Muscle layer of colon (tissue), 2 donors: Measurements from ENCODE around the gene MAN2A2.

Source experiments
- H3K27ac ChIP-seq: one replicate; pipeline ENCODE4 v1.7.0; 2013; ENCODE audit warnings: low read depth, mild to moderate bottlenecking, low read length, moderate library complexity
- H3K27me3 ChIP-seq, 2 donors: one replicate each; pipeline ENCODE4 v1.7.0; 2013; ENCODE audit warnings: low read length in 2 of 2, mild to moderate bottlenecking in 2 of 2; ENCODE audit not compliant: insufficient read depth in 2 of 2, control insufficient read depth in 1 of 2
- H3K36me3 ChIP-seq: one replicate; pipeline ENCODE4 v1.7.0; 2013; ENCODE audit warnings: mild to moderate bottlenecking, low read length; ENCODE audit not compliant: insufficient read depth
- H3K4me1 ChIP-seq: one replicate; pipeline ENCODE4 v1.7.0; 2013; ENCODE audit warnings: mild to moderate bottlenecking, low read length; ENCODE audit not compliant: insufficient read depth
- H3K4me3 ChIP-seq, 2 donors: one replicate each; pipeline ENCODE4 v1.7.0; 2013; ENCODE audit warnings: low read length in 2 of 2, low read depth in 1 of 2, mild to moderate bottlenecking in 1 of 2, moderate library complexity in 1 of 2
- H3K9ac ChIP-seq: one replicate; pipeline ENCODE4 v1.7.0; 2013; ENCODE audit warnings: low read length
- H3K9me3 ChIP-seq: one replicate; pipeline ENCODE4 v1.7.0; 2013; ENCODE audit warnings: mild to moderate bottlenecking, low read length
- donor health status: abdominal sarcoma.
- donor health status: Adenocarcinoma of cecum.

The MAN2A2 gene

DNA sequence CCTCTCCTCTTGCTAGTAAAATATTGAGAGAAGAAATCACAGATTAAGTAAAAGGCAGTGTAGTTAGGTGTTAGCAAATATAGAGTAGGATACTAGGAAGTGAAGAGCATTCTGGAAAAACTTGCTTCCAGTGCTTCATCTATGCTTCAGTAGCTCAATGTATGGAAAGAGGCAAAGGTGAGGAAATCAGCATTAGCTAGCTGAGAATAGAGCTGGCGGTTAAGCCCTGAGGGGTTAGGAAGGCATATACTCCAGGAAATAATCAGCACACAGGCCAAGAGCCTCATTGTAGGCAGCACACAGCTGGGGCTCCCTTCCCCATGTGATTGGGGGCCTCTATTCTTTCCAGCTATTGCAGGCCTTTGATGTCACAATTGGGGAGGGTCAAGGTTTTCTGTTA is 65.3 kb downstream of the MAN2A2 start:
- H3K9me3 ChIP-seq, result no peaks in the 10 kb centered on the region
- H3K27me3 ChIP-seq, result no peaks in the 10 kb centered on the region
- no peak overlapping the region for H3K27ac ChIP-seq
- no peak overlapping the region for H3K4me3 ChIP-seq
- H3K4me1 ChIP-seq, result no peaks in the 10 kb centered on the region
- peaks cover 15% of the 10 kb centered on the region for H3K36me3 ChIP-seq
- H3K9ac ChIP-seq, result no peak overlapping the region

DNA sequence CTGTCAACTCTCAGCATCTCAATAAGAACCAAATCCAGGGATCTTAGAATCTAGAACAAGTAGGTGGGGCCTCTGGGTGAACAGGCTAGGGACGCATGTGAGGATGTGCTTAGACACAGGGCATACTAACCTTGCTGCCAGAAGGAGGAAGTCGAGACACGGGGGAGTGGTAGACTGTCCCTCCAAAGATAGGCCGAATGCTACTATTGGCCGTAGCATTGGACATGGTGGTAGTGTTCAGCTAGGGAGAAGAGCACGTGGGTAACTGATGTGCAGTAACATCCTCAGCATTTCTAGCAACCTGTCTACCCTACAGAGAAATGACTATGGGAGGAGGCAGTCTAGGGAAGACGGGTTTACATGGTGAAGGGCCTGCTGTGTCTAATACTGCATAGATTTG is 67.2 kb downstream of the MAN2A2 start:
- no peak overlapping the region for H3K27ac ChIP-seq
- H3K9me3 ChIP-seq, result no peaks in the 10 kb centered on the region
- H3K4me3 ChIP-seq, result no peak overlapping the region
- no peak overlapping the region for H3K9ac ChIP-seq
- peaks cover 15% of the 10 kb centered on the region for H3K36me3 ChIP-seq
- no peaks in the 10 kb centered on the region for H3K4me1 ChIP-seq
- H3K27me3 ChIP-seq, result no peaks in the 10 kb centered on the region

DNA sequence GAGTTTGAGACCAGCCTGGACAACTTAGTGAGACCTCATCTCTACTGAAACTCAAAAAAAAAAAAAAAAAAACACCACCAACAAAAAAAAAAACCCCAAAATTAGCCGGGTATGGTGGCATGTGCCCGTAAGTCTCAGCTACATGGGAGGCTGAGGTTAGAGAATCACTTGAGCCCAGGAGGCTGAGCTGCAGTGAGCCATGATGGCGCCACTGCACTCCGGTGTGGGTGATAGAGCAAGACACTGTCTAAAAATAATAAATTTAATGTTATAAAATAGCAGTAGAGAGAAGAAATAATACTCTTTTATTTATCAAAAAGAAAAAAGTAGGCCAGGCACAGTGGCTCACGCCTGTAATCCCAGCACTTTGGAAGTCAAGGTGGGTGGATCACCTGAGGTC is 69.0 kb downstream of the MAN2A2 start:
- no peak overlapping the region for H3K4me3 ChIP-seq

More for the DNA sequence above, 69.0 kb downstream of the MAN2A2 start:
- peaks cover 7% of the 10 kb centered on the region for H3K36me3 ChIP-seq
- H3K4me1 ChIP-seq, result no peaks in the 10 kb centered on the region
- H3K27me3 ChIP-seq, result no peaks in the 10 kb centered on the region
- H3K9me3 ChIP-seq, result no peaks in the 10 kb centered on the region
- no peak overlapping the region for H3K27ac ChIP-seq
- H3K9ac ChIP-seq, result no peak overlapping the region
